Measurements from ENCODE around the gene DMXL1. TPM values are rescaled to one million over a fixed set of nuclear protein-coding genes. Genes with fewer than 3 reads are reported as not detected.

The DMXL1 gene, protein sequence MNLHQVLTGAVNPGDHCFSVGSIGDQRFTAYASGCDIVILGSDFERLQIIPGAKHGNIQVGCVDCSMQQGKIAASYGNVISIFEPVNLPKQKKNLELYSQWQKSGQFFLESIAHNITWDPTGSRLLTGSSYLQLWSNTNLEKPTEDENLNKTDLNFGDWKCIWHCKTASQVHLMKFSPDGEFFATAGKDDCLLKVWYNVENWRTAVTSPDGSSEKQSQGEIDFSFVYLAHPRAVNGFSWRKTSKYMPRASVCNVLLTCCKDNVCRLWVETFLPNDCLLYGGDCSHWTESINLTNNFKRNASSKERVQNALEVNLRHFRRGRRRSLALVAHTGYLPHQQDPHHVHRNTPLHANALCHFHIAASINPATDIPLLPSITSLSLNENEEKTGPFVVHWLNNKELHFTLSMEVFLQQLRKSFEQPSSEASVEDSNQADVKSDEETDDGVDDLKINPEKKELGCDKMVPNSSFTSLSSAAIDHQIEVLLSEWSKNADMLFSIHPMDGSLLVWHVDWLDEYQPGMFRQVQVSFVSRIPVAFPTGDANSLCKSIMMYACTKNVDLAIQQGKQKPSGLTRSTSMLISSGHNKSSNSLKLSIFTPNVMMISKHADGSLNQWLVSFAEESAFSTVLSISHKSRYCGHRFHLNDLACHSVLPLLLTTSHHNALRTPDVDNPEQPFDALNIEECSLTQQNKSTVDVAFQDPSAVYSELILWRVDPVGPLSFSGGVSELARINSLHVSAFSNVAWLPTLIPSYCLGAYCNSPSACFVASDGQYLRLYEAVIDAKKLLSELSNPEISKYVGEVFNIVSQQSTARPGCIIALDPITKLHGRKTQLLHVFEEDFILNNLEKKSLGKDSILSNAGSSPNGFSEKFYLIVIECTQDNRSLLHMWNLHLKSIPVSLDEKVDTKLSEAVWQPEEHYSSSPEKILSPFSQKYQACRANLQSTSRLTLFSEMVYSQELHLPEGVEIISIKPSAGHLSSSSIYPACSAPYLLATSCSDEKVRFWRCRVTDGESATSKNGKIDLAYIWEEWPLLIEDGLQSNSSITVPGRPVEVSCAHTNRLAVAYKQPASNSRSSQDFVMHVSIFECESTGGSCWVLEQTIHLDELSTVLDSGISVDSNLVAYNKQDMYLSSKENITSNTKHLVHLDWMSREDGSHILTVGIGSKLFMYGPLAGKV (N-terminal part only)
- 51.4 TPM for total RNA-seq
- long read RNA-seq, partial matches to known transcripts = 15 of 20 reads
- long read RNA-seq, other reads (novel, unspliced or antisense) = 4 of 20 reads

DNA sequence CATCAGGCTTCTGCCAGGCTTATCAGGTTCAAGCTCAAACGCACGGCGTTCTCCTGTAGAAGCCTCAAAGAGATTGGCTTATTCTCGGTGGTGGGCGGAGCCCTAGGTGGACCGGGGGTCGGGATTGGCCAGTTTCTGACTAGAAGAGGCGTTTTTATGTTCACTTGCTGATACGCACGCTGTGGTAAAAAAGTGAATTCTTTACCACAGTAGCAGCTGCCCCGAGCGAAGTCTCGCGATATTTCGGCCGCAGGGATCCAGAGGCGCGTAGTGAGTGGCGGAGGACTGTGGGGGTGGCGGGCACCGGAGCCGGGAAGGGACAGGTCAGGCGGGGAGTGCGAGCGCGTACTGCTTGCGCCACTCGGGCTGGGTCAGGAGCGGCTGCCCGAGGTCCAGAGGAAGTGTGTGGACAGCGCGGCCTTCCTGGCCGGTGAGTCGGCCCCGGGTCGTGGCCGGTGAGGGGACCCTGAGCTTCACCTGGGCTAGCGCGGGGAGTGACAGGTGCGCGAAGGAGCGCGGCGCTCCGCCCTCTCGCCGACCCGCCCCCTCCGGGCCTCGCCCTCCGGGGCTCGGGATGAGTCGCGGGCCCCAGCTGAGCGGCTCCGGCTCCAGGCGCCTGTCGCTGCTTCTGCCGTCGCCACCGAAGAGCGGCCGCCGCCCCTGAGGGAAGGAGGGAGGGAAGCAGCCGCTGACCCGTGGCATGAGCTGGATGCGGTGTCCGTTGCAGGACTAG, at the start of gene DMXL1:
Gene DMXL1 (plus strand): TSS at position 260 of the 733 bp plus-strand sequence. CDS start 483 bp downstream, outside the sequence.
- DNase-seq (peak; percentile 100), ATAC-seq (peak; percentile 95)
- TF ChIP-seq, protein P1, sequence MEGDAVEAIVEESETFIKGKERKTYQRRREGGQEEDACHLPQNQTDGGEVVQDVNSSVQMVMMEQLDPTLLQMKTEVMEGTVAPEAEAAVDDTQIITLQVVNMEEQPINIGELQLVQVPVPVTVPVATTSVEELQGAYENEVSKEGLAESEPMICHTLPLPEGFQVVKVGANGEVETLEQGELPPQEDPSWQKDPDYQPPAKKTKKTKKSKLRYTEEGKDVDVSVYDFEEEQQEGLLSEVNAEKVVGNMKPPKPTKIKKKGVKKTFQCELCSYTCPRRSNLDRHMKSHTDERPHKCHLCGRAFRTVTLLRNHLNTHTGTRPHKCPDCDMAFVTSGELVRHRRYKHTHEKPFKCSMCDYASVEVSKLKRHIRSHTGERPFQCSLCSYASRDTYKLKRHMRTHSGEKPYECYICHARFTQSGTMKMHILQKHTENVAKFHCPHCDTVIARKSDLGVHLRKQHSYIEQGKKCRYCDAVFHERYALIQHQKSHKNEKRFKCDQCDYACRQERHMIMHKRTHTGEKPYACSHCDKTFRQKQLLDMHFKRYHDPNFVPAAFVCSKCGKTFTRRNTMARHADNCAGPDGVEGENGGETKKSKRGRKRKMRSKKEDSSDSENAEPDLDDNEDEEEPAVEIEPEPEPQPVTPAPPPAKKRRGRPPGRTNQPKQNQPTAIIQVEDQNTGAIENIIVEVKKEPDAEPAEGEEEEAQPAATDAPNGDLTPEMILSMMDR (IDR thresholded peaks at IDR 0.05) = no peak
- Histone ChIP-seq H3K27me3 (no peaks in the 10 kb centered on the region), H3K9me3 (no peaks in the 10 kb centered on the region), H3K27ac (peak within 1 kb of the TSS; percentile 97), H3K36me3 (no peaks in the 10 kb centered on the region), H3K4me1 (peaks cover 36% of the 10 kb centered on the region), H3K4me3 (peak within 1 kb of the TSS; percentile 94)
- intact Hi-C loops (cut with DNase I) = no loop called here

DNA sequence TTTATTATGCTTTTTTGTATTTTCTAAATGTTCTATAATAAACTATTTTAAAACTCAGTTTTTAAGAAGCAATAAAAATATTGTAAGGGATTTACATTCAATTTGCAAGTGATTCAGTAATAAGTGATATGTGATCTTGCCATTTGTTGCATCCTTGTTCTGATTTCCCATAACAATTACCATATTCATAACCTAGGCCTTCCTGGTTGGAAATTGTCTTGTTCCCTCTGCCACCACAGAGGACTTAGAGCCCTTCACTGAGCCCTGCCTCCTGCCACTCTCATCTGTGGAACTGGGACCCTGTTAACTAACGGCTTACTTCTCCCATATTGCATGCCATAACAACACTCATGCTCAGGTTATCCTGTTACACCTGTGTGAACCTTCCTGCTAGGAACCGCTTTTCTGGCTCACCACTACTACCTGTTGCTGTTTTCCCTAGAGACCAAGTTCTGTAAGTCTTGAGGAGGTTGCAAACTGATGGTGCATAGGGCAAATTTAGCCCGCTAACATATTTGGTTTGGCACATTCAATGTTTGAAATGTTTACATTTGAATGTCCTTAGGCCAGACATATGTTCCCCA, 49.6 kb upstream of the DMXL1 start:
- no peak for DNase-seq
- no peaks in the 10 kb centered on the region for H3K36me3 ChIP-seq
- no peaks in the 10 kb centered on the region for H3K9me3 ChIP-seq
- ATAC-seq = no peak
- H3K4me3 ChIP-seq = no peak overlapping the region
- TF ChIP-seq, protein P1 (IDR thresholded peaks at IDR 0.05) = no peak
- no peaks in the 10 kb centered on the region for H3K4me1 ChIP-seq
- H3K27me3 ChIP-seq = no peaks in the 10 kb centered on the region
- no peak overlapping the region for H3K27ac ChIP-seq
- intact Hi-C loops (cut with DNase I) = no loop called here

DNA sequence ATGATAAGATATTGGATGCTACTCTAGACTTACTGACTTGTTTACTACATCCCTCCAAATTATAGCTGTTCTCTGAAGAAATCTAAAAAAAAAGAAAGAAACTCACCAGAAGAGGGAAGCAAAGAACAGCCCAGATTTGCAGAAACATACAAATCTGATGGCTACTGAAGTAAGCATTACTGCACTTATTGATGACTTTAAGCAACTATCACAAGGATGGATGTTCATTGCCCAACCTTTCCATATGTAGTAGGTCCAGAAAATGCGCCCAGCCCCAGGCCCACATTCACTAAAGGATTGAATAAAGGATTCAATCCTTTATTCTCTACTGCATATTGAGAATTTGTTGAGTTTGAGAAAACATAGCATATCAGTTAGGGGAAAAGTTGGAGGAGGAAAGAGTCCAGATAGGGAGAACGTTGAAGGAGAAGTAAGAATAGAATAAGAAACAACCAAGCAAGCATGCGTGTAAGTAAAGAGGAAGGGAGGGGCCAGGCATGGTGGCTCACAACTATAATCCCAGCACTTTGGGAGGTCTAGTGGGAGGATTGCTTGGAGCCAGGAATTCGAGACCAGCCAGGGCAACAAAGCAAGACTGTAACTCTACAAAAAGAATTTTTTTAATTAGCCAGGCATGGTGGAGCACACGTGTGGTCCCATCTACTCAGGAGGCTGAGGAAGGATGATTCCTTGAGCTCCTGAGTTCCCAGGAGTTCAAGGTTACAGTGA, 48.7 kb upstream of the DMXL1 start:
- TF ChIP-seq, protein P1 (IDR thresholded peaks at IDR 0.05) = peak; percentile 31
- intact Hi-C loops (cut with DNase I) = no loop called here
- H3K9me3 ChIP-seq = no peaks in the 10 kb centered on the region
- H3K4me3 ChIP-seq = no peak overlapping the region
- H3K27ac ChIP-seq = no peak overlapping the region
- no peaks in the 10 kb centered on the region for H3K36me3 ChIP-seq
- no peaks in the 10 kb centered on the region for H3K4me1 ChIP-seq
- no peaks in the 10 kb centered on the region for H3K27me3 ChIP-seq
- peak; percentile 54 for ATAC-seq
- DNase-seq = no peak

DNA sequence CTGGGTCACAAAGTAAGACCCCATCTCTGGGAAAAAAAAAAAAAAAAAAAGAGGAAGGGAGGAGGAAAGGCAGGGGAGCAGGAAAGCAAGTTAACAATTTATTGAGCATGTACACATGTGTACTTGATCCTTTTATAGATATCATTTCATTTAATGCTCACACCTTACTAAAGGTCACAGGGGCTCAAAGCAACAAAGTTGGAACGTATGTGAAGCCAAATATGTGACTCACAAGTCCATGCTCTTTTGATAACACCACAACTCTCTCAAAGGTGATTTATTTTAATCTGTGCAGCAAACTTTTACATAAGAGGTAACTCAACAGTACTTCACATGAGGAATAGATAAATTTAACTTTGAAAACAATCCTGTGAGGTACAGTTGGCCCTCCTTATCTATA, 48.1 kb upstream of the DMXL1 start:
- DNase-seq (no peak), ATAC-seq (no peak)
- Histone ChIP-seq H3K4me3 (no peak overlapping the region), H3K9me3 (no peaks in the 10 kb centered on the region), H3K4me1 (no peaks in the 10 kb centered on the region), H3K27ac (no peak overlapping the region), H3K27me3 (no peaks in the 10 kb centered on the region), H3K36me3 (no peaks in the 10 kb centered on the region)
- intact Hi-C loops (cut with DNase I) = no loop called here
- TF ChIP-seq, protein P1 (IDR thresholded peaks at IDR 0.05) = no peak

All from upper lobe of right lung (tissue), 1 donor.